Measurements from ENCODE around the gene NFATC2. TPM values are rescaled to one million over a fixed set of nuclear protein-coding genes. Genes with fewer than 3 reads are reported as not detected.

NFATC2 gene
- total RNA-seq, 3 donors from 2014 or later: 5.9 to 11.9 (median 10.2) TPM

- no peaks in the 10 kb centered on the region for H3K9me3 ChIP-seq
- TF ChIP-seq POLR2AphosphoS5 (IDR thresholded peaks at IDR 0.05) (no peak), POLR2A (IDR thresholded peaks at IDR 0.05) (no peak), CTCF (IDR thresholded peaks at IDR 0.05) (no peak)
- no peak for DNase-seq (ENCODE audit: low spot score in 2 of 2)
- H3K27me3 ChIP-seq: no peaks in the 10 kb centered on the region
- no peaks in the 10 kb centered on the region for H3K36me3 ChIP-seq
- H3K4me1 ChIP-seq: no peaks in the 10 kb centered on the region
- H3K27ac ChIP-seq: no peak overlapping the region
- intact Hi-C loops (cut with DNase I; ENCODE audit: low total_unique reads): no loop called here
- H3K4me3 ChIP-seq: no peak overlapping the region
Measured at GRCh38 chr20:51585148-51585547, 42.6 kb upstream of the NFATC2 start.

- no peak for TF ChIP-seq POLR2A (IDR thresholded peaks at IDR 0.05)
- no peak for TF ChIP-seq POLR2AphosphoS5 (IDR thresholded peaks at IDR 0.05)
- no peak for TF ChIP-seq CTCF (IDR thresholded peaks at IDR 0.05)
- H3K4me1 ChIP-seq: no peaks in the 10 kb centered on the region
- intact Hi-C loops (cut with DNase I; ENCODE audit: low total_unique reads): no loop called here
- H3K27ac ChIP-seq: no peak overlapping the region
- no peaks in the 10 kb centered on the region for H3K36me3 ChIP-seq
- no peak for DNase-seq (ENCODE audit: low spot score in 2 of 2)
- H3K4me3 ChIP-seq: no peak overlapping the region
- H3K27me3 ChIP-seq: no peaks in the 10 kb centered on the region
- no peaks in the 10 kb centered on the region for H3K9me3 ChIP-seq
Measured at GRCh38 chr20:51584737-51585136, 42.2 kb upstream of the NFATC2 start.

- no peak for DNase-seq (ENCODE audit: low spot score in 2 of 2)
- no peak for TF ChIP-seq POLR2AphosphoS5 (IDR thresholded peaks at IDR 0.05)
- no peak for TF ChIP-seq POLR2A (IDR thresholded peaks at IDR 0.05)
- no peak for TF ChIP-seq CTCF (IDR thresholded peaks at IDR 0.05)
- H3K9me3 ChIP-seq: no peaks in the 10 kb centered on the region
- H3K27me3 ChIP-seq: no peaks in the 10 kb centered on the region
- intact Hi-C loops (cut with DNase I; ENCODE audit: low total_unique reads): no loop called here
- H3K36me3 ChIP-seq: no peaks in the 10 kb centered on the region
- H3K4me1 ChIP-seq: no peaks in the 10 kb centered on the region
- H3K27ac ChIP-seq: no peak overlapping the region
- H3K4me3 ChIP-seq: no peak overlapping the region
Measured at GRCh38 chr20:51584116-51584515, 41.6 kb upstream of the NFATC2 start.

- intact Hi-C loops (cut with DNase I; ENCODE audit: low total_unique reads): no loop called here
- no peak for DNase-seq (ENCODE audit: low spot score in 2 of 2)
- Histone ChIP-seq H3K4me1 (no peaks in the 10 kb centered on the region), H3K9me3 (no peaks in the 10 kb centered on the region), H3K27ac (no peak overlapping the region), H3K4me3 (no peak overlapping the region), H3K36me3 (no peaks in the 10 kb centered on the region), H3K27me3 (no peaks in the 10 kb centered on the region)
- TF ChIP-seq CTCF (IDR thresholded peaks at IDR 0.05): no peak
- TF ChIP-seq POLR2AphosphoS5 (IDR thresholded peaks at IDR 0.05): no peak
- TF ChIP-seq POLR2A (IDR thresholded peaks at IDR 0.05): no peak
Measured at GRCh38 chr20:51583499-51583898, 41.0 kb upstream of the NFATC2 start.

- Histone ChIP-seq H3K27ac (no peak overlapping the region), H3K4me1 (no peaks in the 10 kb centered on the region), H3K9me3 (no peaks in the 10 kb centered on the region), H3K36me3 (no peaks in the 10 kb centered on the region), H3K27me3 (no peaks in the 10 kb centered on the region), H3K4me3 (no peak overlapping the region)
- TF ChIP-seq POLR2A (IDR thresholded peaks at IDR 0.05): no peak
- TF ChIP-seq POLR2AphosphoS5 (IDR thresholded peaks at IDR 0.05): no peak
- no peak for TF ChIP-seq CTCF (IDR thresholded peaks at IDR 0.05)
- no peak for DNase-seq (ENCODE audit: low spot score in 2 of 2)
- intact Hi-C loops (cut with DNase I; ENCODE audit: low total_unique reads): no loop called here
Measured at GRCh38 chr20:51583073-51583472, 40.6 kb upstream of the NFATC2 start.

Data from breast epithelium (tissue), 4 donors.